HL-60 (cell line): ENCODE data around the gene TMEM100.

Source experiments
- DNase-seq, 2 experiments: peaks; one replicate each; pipeline ENCODE4 v3.0.0-alpha.2; 2010 to 2020; ENCODE audit warnings: low read depth in 1 of 2, low spot score in 1 of 2
- H3K27ac ChIP-seq: fragments of 250-450 bp; sonication (Bioruptor Pico); replicated peaks from 2 replicates; pipeline ENCODE4 v1.5.1; 2020; ENCODE audit warnings: mild to moderate bottlenecking, moderate library complexity
- H3K27me3 ChIP-seq: fragments of 250-450 bp; sonication (Bioruptor Pico); 2 replicates; pipeline ENCODE4 v1.5.1; 2021; ENCODE audit warnings: mild to moderate bottlenecking, moderate library complexity; ENCODE audit not compliant: insufficient read depth, poor library complexity, severe bottlenecking
- H3K4me3 ChIP-seq: replicated peaks from 2 replicates; pipeline ENCODE4 v1.5.1; 2011; ENCODE audit warnings: mild to moderate bottlenecking, control low read depth, low read length; ENCODE audit not compliant: insufficient read depth
- GABPA ChIP-seq: IDR thresholded peaks from 2 replicates; pipeline ENCODE4 v1.6.1; 2012; ENCODE audit warnings: low read depth
- POLR2AphosphoS5 ChIP-seq: IDR thresholded peaks from 2 replicates; pipeline ENCODE4 v1.6.1; 2012; ENCODE audit warnings: low read depth
- SPI1 ChIP-seq: IDR thresholded peaks from 2 replicates; pipeline ENCODE4 v1.6.1; 2012; ENCODE audit warnings: low read depth, mild to moderate bottlenecking, borderline replicate concordance
- TF ChIP-seq, protein P1 (sequence below): IDR thresholded peaks from 2 replicates; pipeline ENCODE4 v1.6.1; 2012; ENCODE audit warnings: low read depth; ENCODE audit not compliant: insufficient replicate concordance
- TF ChIP-seq, protein P2 (sequence below): IDR thresholded peaks from one replicate; pipeline ENCODE4 v1.5.1; 2011; ENCODE audit warnings: low read length, control low read depth, inconsistent platforms; ENCODE audit not compliant: insufficient read depth

The TMEM100 gene

DNA sequence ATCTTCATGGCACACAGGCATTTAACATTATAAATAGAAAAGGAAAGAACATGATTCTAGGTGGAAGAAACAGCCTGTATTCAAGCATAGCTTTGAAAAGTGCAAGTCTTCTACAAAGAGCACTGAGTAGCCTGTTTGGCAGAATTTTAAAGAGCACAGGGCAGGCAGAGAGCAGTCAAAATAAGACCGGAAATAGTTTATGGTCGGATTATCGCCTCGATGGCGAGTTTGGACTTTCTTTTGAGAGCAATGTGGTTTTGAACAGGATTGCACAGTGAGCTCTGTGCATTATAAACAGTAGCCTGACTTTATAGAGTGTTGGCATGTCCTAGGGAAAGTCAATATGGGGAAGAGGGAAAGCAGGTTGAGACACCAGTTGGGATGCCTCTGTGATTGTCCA lies 6.2 kb upstream of the TMEM100 start:
- Histone ChIP-seq H3K27me3 (peaks cover 7% of the 10 kb centered on the region), H3K4me3 (no peak overlapping the region), H3K27ac (no peak overlapping the region)
- DNase-seq, result no peak
- TF ChIP-seq, protein P1, sequence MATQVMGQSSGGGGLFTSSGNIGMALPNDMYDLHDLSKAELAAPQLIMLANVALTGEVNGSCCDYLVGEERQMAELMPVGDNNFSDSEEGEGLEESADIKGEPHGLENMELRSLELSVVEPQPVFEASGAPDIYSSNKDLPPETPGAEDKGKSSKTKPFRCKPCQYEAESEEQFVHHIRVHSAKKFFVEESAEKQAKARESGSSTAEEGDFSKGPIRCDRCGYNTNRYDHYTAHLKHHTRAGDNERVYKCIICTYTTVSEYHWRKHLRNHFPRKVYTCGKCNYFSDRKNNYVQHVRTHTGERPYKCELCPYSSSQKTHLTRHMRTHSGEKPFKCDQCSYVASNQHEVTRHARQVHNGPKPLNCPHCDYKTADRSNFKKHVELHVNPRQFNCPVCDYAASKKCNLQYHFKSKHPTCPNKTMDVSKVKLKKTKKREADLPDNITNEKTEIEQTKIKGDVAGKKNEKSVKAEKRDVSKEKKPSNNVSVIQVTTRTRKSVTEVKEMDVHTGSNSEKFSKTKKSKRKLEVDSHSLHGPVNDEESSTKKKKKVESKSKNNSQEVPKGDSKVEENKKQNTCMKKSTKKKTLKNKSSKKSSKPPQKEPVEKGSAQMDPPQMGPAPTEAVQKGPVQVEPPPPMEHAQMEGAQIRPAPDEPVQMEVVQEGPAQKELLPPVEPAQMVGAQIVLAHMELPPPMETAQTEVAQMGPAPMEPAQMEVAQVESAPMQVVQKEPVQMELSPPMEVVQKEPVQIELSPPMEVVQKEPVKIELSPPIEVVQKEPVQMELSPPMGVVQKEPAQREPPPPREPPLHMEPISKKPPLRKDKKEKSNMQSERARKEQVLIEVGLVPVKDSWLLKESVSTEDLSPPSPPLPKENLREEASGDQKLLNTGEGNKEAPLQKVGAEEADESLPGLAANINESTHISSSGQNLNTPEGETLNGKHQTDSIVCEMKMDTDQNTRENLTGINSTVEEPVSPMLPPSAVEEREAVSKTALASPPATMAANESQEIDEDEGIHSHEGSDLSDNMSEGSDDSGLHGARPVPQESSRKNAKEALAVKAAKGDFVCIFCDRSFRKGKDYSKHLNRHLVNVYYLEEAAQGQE, result no peak
- TF ChIP-seq POLR2AphosphoS5 (no peak), GABPA (no peak), SPI1 (no peak)
- TF ChIP-seq, protein P2, sequence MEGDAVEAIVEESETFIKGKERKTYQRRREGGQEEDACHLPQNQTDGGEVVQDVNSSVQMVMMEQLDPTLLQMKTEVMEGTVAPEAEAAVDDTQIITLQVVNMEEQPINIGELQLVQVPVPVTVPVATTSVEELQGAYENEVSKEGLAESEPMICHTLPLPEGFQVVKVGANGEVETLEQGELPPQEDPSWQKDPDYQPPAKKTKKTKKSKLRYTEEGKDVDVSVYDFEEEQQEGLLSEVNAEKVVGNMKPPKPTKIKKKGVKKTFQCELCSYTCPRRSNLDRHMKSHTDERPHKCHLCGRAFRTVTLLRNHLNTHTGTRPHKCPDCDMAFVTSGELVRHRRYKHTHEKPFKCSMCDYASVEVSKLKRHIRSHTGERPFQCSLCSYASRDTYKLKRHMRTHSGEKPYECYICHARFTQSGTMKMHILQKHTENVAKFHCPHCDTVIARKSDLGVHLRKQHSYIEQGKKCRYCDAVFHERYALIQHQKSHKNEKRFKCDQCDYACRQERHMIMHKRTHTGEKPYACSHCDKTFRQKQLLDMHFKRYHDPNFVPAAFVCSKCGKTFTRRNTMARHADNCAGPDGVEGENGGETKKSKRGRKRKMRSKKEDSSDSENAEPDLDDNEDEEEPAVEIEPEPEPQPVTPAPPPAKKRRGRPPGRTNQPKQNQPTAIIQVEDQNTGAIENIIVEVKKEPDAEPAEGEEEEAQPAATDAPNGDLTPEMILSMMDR, result no peak

- TF ChIP-seq POLR2AphosphoS5 (no peak), SPI1 (no peak), GABPA (no peak)
- TF ChIP-seq, protein P2, result no peak
- TF ChIP-seq, protein P1, result no peak
- DNase-seq, result no peak
- Histone ChIP-seq H3K27me3 (peaks cover 9% of the 10 kb centered on the region), H3K27ac (no peak overlapping the region), H3K4me3 (no peak overlapping the region)
Observed at GRCh38 chr17:55728361-55728760, 5.7 kb upstream of the TMEM100 start.

GRCh38 chr17:55727920-55728319 lies 5.3 kb upstream of the TMEM100 start:
- TF ChIP-seq, protein P1, result no peak
- TF ChIP-seq POLR2AphosphoS5 (no peak), SPI1 (no peak), GABPA (no peak)
- TF ChIP-seq, protein P2, result no peak
- Histone ChIP-seq H3K27ac (no peak overlapping the region), H3K27me3 (peaks cover 14% of the 10 kb centered on the region), H3K4me3 (no peak overlapping the region)
- no peak for DNase-seq
